ENCODE measurements around the gene SNTA1.
"Not testable (repeated sequence)": the region's sequence is repeated elsewhere in the genome, so short reads cannot be mapped to it uniquely, and the experiment has no call there.

SNTA1 gene

GRCh38 chr20:33465481-33466302 lies 22.1 kb upstream of the SNTA1 start:
- no peak for DNase-seq

GRCh38 chr20:33464759-33465158 lies 21.2 kb upstream of the SNTA1 start:
- DNase-seq = not testable (repeated sequence)

- DNase-seq = no peak
These were observed 20.0 kb upstream of the SNTA1 start for GRCh38 chr20:33463332-33464101.

GRCh38 chr20:33460711-33461110 lies 17.1 kb upstream of the SNTA1 start:
- no peak for DNase-seq

DNA sequence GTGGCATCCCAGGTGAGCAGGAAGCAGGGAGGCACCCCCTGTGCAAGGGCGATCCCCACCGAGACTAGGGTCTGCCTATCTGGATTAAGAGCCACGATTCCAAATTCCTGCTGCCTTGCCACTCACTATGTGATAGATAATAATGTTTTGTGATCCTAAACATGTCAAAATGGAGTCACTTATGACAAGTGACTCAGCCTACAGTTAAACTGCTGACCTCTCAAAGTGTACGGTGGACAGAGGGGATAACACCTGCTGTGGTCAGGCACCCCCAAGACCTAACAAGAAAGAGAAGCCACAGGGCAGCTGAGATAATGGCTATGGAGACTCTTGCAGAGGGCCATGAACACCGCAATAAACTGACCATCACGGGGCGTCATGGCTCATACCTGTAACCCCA lies 16.0 kb upstream of the SNTA1 start:
- DNase-seq = no peak

DNA sequence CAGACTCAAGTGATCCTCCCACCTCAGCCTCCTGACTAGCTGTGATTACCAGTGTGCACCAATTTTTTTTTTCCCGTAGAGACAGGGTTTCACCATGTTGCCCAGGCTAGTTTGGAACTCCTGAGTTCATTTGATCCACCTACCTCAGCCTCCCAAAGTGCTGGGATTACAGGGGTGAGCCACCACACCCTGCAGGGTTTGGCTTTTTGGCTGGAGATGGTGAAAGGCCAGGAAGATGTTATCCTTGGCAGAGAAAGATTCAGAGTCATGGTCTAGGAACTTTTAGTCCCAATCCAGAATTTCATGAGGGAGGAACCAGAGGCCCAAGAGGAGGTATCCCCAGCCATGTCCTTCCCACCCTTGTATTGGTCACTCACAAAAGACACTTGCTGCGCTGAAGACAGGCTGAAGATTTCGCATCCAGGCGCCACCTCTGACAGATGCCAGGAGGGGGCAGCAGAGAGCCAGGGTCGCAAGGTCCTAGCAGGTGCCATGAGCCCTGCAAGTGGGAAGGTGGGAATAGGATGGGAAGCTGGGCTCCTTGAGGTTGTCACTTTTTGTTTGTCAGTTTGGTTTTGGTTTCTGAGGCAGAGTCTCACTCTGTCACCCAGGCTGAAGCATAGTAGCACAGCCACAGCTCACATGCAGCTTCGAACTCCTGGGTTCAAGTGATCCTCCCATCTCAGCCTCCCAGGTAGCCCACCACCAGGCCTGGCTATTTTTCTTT lies 13.5 kb upstream of the SNTA1 start:
- DNase-seq = peak; percentile 70

GRCh38 chr20:33450867-33451266 lies 7.3 kb upstream of the SNTA1 start:
- DNase-seq = no peak

- DNase-seq = no peak
These were observed 2.5 kb upstream of the SNTA1 start for GRCh38 chr20:33445881-33446625.

GRCh38 chr20:33444797-33445560 lies 1.4 kb upstream of the SNTA1 start:
- no peak for DNase-seq

DNA sequence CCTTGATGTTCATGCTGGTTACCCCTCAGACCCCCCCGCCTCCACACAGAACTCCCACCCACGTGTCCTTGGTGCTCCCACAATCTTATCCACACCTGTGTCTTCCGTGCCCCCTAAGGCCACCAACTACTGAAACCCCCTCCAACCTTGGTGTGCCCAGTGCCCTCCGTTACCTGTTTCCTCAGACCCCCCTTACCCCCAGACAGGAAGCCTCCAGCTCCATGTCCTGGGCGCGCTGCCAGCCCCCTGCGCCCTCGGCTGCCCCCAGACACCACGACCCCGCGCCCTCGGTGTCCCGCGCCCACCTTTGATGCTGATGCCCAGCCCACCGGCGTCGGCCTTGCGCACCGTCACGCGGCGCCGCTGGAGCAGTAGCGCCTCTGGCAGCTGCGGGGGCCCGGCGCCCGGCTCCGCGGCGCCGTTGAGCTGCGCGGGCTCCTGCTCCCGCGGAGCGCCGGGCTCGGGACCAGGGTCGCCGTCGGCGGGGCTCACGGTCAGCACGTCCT lies 504 bp downstream of the SNTA1 start:
- no peak for DNase-seq

DNA sequence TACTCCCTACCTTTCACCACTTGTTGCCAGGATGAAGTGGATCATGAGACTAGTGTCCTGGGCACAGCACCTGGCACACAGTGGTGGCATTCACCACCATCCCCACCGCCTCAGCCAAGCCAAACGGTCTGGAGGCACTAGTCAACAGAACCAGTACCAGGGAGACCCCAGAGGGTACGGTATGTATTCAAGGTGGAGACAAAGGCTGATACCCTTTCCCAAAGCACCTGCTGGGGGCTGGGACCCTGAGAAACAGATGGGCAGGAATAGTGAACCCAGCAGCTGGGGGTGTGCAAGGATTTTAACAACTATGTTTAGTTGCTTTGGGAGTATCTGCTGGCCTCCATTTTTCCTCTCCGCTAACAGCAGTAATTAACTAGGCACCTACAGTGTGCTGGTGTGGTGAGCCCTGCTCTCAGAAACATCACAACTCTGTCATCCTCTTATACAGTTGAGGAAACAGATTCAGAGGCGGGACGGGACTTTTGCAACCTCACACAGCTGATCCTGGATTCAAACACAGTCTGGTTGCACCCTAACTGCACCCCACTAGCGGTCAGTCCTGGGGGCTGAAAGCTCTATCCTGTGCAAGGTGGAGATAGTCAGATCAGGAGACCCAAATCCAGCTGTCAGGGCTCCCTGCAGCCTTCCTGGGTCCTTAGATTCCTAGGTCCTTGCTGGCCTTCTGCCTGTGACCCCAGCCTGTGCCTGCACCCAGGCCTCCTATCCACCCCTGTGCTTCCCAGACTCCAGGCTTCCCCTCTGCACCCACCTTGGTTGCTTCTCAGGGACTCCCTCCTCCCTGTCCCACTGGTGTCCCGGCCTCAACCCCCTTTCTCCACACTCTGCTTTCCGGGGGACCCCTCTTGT lies 1.2 kb downstream of the SNTA1 start:
- no peak for DNase-seq

GRCh38 chr20:33441142-33441955 lies 2.2 kb downstream of the SNTA1 start:
- DNase-seq = no peak

GRCh38 chr20:33440562-33440961 lies 3.0 kb downstream of the SNTA1 start:
- not testable (repeated sequence) for DNase-seq

DNA sequence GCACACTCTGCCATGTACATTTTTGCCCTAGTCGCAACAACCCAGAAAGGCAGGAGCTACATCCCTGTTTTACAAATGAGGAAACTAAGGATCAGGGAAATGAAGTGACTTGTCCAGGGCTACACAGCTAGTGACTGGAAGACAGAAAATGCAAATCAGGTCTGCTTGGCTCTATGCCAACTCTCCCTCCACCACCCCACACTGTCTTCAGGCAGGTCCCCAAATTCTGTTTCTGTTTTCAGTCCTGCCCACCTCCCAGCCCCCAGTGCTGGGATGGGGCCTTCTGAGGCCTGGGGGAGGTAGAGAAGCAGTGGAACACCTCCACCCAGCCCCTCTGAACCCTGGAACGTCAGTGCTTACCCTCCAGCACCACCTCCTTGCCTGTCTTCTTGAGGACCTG lies 5.1 kb downstream of the SNTA1 start:
- no peak for DNase-seq

- no peak for DNase-seq
These were observed 6.2 kb downstream of the SNTA1 start for GRCh38 chr20:33437141-33437911.

GRCh38 chr20:33434434-33434833 lies 9.1 kb downstream of the SNTA1 start:
- no peak for DNase-seq

DNA sequence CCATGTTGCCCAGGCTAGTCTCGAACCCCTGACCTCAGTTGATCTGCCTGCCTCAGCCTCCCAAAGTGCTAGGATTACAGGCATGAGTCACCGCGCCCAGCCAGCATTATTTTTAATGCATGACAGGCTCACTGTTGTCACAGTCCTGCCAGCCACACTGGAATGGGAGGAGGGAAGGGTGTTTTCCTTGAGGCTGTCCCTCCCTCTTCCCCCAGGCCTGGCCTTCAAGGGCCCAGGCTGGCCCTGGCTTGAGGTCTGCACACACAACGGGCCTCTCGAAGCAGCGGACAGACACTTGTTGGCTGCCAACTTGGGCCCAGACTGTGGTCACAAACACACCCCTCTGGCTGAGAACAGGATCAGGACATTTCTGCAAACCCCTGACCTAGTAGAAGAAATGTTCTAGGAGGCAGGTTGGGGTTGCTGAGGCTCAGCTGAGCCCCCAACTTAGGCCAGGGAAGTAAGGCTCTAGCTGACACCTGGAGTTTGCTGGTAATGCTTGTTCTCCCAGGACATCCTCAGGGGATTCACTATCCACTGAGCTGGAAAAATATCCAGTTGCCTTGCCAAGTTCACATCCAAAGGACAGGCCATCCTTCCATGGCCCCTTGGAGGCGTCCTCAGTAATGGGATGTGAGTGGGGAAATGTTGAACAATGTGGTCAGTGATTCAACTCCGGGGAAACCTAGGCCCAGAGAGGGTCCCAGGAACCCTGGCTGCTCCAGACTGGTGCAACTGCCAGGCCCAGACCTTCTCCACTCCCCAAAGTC lies 9.9 kb downstream of the SNTA1 start:
- DNase-seq = no peak

DNA sequence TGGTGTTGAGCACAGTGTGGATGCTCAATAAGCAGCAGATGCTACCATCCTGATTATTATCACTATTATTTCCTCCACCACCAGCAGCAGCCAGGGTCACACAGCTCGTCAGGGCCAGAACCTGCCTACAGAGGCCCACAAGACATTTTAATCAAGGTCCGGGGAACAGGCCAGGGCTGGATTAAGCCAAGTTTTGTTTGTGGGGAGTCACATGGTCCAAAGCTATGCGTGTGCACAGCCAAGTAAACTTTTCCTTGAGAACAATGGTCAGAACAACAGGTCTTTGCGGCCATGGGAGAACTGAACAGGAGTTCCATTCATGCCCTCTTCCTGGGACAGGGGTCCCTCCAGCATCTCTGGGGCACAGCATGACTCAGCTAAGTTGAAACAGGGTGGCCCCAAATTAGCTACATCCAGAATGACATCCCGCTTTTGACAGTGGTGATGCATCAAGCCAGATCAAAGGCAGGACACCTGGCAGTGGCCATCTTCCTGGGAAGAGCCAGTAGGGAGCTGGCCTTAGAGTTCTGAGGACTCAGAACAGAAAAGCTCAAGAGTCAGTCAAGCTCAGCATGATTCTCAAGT lies 11.7 kb downstream of the SNTA1 start:
- DNase-seq = no peak
